Stimulated activated CD4-positive, alpha-beta T cell treated with anti-CD3 and anti-CD28 coated beads, Interleukin-15, amount 100 ng/mL, for 24 hours (primary cell): Measurements from ENCODE around the gene ADH1C.

ENCODE experiments used
- DNase-seq: peaks from one replicate; pipeline ENCODE4 v3.0.0-alpha.2; 2020

Gene ADH1C

GRCh38 chr4:99293357-99293756 is 59.2 kb downstream of the ADH1C start:
- no peak for DNase-seq

GRCh38 chr4:99290848-99291786 is 61.4 kb downstream of the ADH1C start, which contains the start of gene ADH1A:
Gene ADH1A, minus strand, starts transcription at chr4:99290985. Its CDS starts 71 bp downstream, at chr4:99290914.
- DNase-seq, result no peak
